ENCODE measurements around the gene ZFAND3.

DNA sequence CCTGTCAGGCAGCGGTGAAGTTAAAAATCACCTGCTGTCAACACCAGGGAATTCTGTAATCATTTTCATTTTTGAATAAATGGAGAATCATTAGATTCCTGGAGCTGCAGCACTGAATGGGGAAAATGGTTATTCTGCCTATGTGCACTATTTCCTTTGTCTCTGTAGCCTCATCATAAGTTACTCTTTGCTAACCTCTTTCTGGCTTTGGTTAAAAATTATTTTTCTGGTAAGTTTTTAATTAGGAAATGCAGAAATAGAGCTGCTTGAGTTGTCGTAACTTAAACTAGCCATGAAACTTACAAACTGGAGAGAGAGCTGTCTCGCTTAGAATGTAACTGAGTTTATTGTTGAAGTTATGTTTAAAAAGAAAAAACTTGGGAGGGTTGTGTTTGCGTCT lies 28.8 kb downstream of the ZFAND3 start:
- TF ChIP-seq, protein P1, sequence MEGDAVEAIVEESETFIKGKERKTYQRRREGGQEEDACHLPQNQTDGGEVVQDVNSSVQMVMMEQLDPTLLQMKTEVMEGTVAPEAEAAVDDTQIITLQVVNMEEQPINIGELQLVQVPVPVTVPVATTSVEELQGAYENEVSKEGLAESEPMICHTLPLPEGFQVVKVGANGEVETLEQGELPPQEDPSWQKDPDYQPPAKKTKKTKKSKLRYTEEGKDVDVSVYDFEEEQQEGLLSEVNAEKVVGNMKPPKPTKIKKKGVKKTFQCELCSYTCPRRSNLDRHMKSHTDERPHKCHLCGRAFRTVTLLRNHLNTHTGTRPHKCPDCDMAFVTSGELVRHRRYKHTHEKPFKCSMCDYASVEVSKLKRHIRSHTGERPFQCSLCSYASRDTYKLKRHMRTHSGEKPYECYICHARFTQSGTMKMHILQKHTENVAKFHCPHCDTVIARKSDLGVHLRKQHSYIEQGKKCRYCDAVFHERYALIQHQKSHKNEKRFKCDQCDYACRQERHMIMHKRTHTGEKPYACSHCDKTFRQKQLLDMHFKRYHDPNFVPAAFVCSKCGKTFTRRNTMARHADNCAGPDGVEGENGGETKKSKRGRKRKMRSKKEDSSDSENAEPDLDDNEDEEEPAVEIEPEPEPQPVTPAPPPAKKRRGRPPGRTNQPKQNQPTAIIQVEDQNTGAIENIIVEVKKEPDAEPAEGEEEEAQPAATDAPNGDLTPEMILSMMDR (conservative IDR thresholded peaks at IDR 0.05; ENCODE audit: low read length): no peak
- no peak for TF ChIP-seq EZH2phosphoT487 (IDR thresholded peaks at IDR 0.05; ENCODE audit: borderline replicate concordance, low read depth, low read length)

All from OCI-LY7 (cell line).